ENCODE measurements around the gene TOR1AIP1.

The TOR1AIP1 gene

GRCh38 chr1:179935909-179936496 is 53.9 kb downstream of the TOR1AIP1 start:
- H3K9me3 ChIP-seq (ENCODE audit: control insufficient read depth in 1 of 2, low read length in 2 of 2): no peaks in the 10 kb centered on the region
- no peak overlapping the region for H3K4me3 ChIP-seq (ENCODE audit: low read depth in 1 of 2, low read length in 2 of 2)
- H3K4me1 ChIP-seq (ENCODE audit: control insufficient read depth in 1 of 2, insufficient read depth in 2 of 2, low read length in 2 of 2): peaks cover 0 to 17% of the 10 kb centered on the region in 2 donors
- H3K27ac ChIP-seq (ENCODE audit: low read depth, low read length): no peak overlapping the region
- H3K27me3 ChIP-seq (ENCODE audit: control insufficient read depth in 1 of 2, insufficient read depth in 2 of 2, low read length in 2 of 2): no peaks in the 10 kb centered on the region
- H3K36me3 ChIP-seq (ENCODE audit: control insufficient read depth in 1 of 2, insufficient read depth in 2 of 2, low read length in 2 of 2): no peaks in the 10 kb centered on the region
- no peak overlapping the region for H3K9ac ChIP-seq (ENCODE audit: low read depth in 1 of 2, low read length in 2 of 2)

GRCh38 chr1:179937668-179938254 is 55.7 kb downstream of the TOR1AIP1 start:
- H3K9me3 ChIP-seq (ENCODE audit: control insufficient read depth in 1 of 2, low read length in 2 of 2): no peaks in the 10 kb centered on the region
- H3K36me3 ChIP-seq (ENCODE audit: control insufficient read depth in 1 of 2, insufficient read depth in 2 of 2, low read length in 2 of 2): no peaks in the 10 kb centered on the region
- H3K27me3 ChIP-seq (ENCODE audit: control insufficient read depth in 1 of 2, insufficient read depth in 2 of 2, low read length in 2 of 2): no peaks in the 10 kb centered on the region
- H3K9ac ChIP-seq (ENCODE audit: low read depth in 1 of 2, low read length in 2 of 2): no peak overlapping the region
- H3K4me1 ChIP-seq (ENCODE audit: control insufficient read depth in 1 of 2, insufficient read depth in 2 of 2, low read length in 2 of 2): peaks cover 0 to 8% of the 10 kb centered on the region in 2 donors
- H3K4me3 ChIP-seq (ENCODE audit: low read depth in 1 of 2, low read length in 2 of 2): no peak overlapping the region
- no peak overlapping the region for H3K27ac ChIP-seq (ENCODE audit: low read depth, low read length)

DNA sequence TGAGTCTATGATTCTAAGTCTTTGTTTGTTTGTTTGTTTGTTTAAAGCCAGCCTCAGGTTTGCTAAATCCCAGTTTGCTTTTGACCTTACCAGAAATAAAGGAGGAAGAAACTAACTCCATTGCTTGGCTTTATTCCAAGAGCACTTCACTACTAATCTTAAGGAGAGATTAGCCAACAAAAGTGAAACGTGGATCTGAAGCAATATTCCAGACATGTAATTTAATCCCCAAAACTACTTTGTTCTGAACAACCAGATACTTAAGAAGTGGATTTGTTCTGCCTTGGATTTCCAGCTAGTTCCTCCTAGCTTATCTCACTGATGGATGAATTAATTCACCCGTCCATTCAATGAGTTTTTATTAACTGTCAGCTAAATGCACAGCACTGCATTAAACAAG is 56.7 kb downstream of the TOR1AIP1 start:
- Histone ChIP-seq H3K9ac (ENCODE audit: low read depth in 1 of 2, low read length in 2 of 2) (no peak overlapping the region), H3K4me3 (ENCODE audit: low read depth in 1 of 2, low read length in 2 of 2) (no peak overlapping the region), H3K4me1 (ENCODE audit: control insufficient read depth in 1 of 2, insufficient read depth in 2 of 2, low read length in 2 of 2) (peaks cover 0 to 8% of the 10 kb centered on the region in 2 donors)

DNA sequence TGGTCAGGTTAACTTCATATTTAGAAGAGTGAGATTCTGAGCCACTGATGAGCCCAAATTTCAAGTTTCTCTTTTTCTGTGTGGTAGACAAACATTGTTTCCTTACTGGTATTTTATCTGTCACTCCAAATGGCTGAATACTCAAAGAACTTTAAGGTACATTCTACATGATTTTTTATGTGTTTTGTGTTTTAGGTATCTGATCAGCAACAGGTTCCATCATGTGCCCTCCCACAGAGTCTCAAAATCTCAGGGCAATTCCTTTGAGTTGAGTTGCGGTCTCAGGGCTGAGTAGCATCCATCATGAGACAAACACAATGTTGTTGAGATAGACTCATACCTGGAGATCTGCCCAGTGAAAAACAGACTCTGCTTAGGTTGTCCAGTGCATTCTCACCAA is 57.9 kb downstream of the TOR1AIP1 start:
- Histone ChIP-seq H3K4me1 (ENCODE audit: control insufficient read depth in 1 of 2, insufficient read depth in 2 of 2, low read length in 2 of 2) (peaks cover 0 to 8% of the 10 kb centered on the region in 2 donors), H3K36me3 (ENCODE audit: control insufficient read depth in 1 of 2, insufficient read depth in 2 of 2, low read length in 2 of 2) (no peaks in the 10 kb centered on the region), H3K27ac (ENCODE audit: low read depth, low read length) (no peak overlapping the region), H3K9ac (ENCODE audit: low read depth in 1 of 2, low read length in 2 of 2) (no peak overlapping the region), H3K4me3 (ENCODE audit: low read depth in 1 of 2, low read length in 2 of 2) (no peak overlapping the region), H3K27me3 (ENCODE audit: control insufficient read depth in 1 of 2, insufficient read depth in 2 of 2, low read length in 2 of 2) (no peaks in the 10 kb centered on the region), H3K9me3 (ENCODE audit: control insufficient read depth in 1 of 2, low read length in 2 of 2) (no peaks in the 10 kb centered on the region)

More for the DNA sequence above, 56.7 kb downstream of the TOR1AIP1 start:
- Histone ChIP-seq H3K36me3 (ENCODE audit: control insufficient read depth in 1 of 2, insufficient read depth in 2 of 2, low read length in 2 of 2) (no peaks in the 10 kb centered on the region), H3K9me3 (ENCODE audit: control insufficient read depth in 1 of 2, low read length in 2 of 2) (no peaks in the 10 kb centered on the region), H3K27me3 (ENCODE audit: control insufficient read depth in 1 of 2, insufficient read depth in 2 of 2, low read length in 2 of 2) (no peaks in the 10 kb centered on the region), H3K27ac (ENCODE audit: low read depth, low read length) (no peak overlapping the region)

DNA sequence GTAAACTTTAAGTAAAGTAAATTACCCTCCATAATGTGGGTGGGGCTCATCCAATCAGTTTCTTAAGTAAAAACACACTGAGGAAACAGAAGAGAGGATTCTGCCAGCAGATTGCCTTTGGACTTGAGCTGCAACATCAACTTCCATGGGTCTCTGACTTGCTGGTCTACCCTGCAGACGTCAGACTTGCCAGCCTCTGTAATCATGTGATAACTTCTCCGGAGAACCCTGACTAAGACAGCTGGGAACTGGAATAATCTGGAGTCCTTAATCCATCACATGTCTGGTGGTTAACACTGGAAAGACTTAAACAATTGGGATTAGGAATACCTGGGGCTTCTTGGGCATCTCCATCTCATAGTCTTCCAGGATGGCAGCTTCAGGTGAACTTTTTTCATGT is 59.4 kb downstream of the TOR1AIP1 start:
- Histone ChIP-seq H3K27me3 (ENCODE audit: control insufficient read depth in 1 of 2, insufficient read depth in 2 of 2, low read length in 2 of 2) (no peaks in the 10 kb centered on the region), H3K9ac (ENCODE audit: low read depth in 1 of 2, low read length in 2 of 2) (no peak overlapping the region), H3K4me3 (ENCODE audit: low read depth in 1 of 2, low read length in 2 of 2) (no peak overlapping the region), H3K9me3 (ENCODE audit: control insufficient read depth in 1 of 2, low read length in 2 of 2) (no peaks in the 10 kb centered on the region), H3K27ac (ENCODE audit: low read depth, low read length) (no peak overlapping the region), H3K4me1 (ENCODE audit: control insufficient read depth in 1 of 2, insufficient read depth in 2 of 2, low read length in 2 of 2) (peaks cover 0 to 8% of the 10 kb centered on the region in 2 donors), H3K36me3 (ENCODE audit: control insufficient read depth in 1 of 2, insufficient read depth in 2 of 2, low read length in 2 of 2) (no peaks in the 10 kb centered on the region)

DNA sequence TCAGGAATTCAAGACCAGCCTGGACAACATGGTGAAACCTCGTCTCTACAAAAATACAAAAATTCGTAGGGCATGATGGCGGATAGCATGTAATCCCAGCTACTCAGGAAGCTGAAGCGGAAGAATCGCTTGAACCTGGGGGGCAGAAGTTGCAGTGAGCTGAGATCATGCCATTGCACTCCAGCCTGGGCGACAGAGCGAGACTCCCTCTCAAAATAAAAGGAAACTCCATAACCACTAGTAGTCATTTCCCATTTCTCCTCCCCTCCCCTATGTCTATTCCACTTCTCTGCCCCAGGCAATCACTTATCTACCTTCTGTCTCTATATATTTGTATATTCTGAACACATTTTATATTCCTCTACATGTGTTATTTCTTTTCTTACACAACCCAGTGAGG is 68.6 kb downstream of the TOR1AIP1 start:
- Histone ChIP-seq H3K27ac (ENCODE audit: low read depth, low read length) (no peak overlapping the region), H3K9ac (ENCODE audit: low read depth in 1 of 2, low read length in 2 of 2) (no peak overlapping the region), H3K36me3 (ENCODE audit: control insufficient read depth in 1 of 2, insufficient read depth in 2 of 2, low read length in 2 of 2) (no peaks in the 10 kb centered on the region), H3K9me3 (ENCODE audit: control insufficient read depth in 1 of 2, low read length in 2 of 2) (no peaks in the 10 kb centered on the region), H3K27me3 (ENCODE audit: control insufficient read depth in 1 of 2, insufficient read depth in 2 of 2, low read length in 2 of 2) (no peaks in the 10 kb centered on the region), H3K4me3 (ENCODE audit: low read depth in 1 of 2, low read length in 2 of 2) (no peak overlapping the region), H3K4me1 (ENCODE audit: control insufficient read depth in 1 of 2, insufficient read depth in 2 of 2, low read length in 2 of 2) (peaks cover 6 to 9% of the 10 kb centered on the region in 2 donors)

DNA sequence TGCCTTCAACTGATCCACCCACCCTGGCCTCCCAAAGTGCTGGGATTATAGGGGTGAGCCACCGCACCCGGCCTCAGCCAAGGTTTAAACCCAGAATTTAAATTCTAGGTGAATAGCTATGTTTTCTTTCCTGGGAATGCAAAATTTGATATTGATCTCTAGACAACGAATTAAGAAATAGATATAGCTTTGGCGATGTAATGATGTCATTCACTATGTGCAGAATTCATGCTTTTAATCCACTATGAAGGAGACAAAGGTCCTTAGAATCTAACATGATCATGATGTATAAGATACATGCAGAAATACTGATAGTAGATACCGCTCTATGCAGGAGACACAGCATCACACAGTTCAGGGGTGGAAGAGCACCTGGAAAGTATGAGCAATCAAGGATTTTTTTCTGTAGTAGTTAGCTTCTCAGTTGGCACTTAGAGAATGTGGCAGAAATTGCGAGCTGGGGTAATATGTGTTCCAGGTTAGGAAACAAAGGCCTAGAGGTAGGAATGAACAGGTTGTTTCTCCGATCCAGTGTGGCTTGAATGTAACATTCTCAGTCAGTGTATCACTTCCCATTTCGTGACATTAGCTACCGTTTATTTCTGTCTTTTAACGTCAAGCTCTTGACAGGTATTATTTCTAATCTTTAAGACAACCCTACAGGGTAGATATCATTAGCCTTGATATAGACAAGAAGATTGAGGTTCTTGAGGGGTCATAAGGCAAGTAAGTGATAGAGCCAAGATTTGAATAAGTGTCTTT is 69.5 kb downstream of the TOR1AIP1 start:
- H3K4me3 ChIP-seq (ENCODE audit: low read depth in 1 of 2, low read length in 2 of 2): no peak overlapping the region
- H3K9me3 ChIP-seq (ENCODE audit: control insufficient read depth in 1 of 2, low read length in 2 of 2): no peaks in the 10 kb centered on the region
- no peaks in the 10 kb centered on the region for H3K27me3 ChIP-seq (ENCODE audit: control insufficient read depth in 1 of 2, insufficient read depth in 2 of 2, low read length in 2 of 2)
- H3K27ac ChIP-seq (ENCODE audit: low read depth, low read length): no peak overlapping the region
- peaks cover 14 to 18% of the 10 kb centered on the region in 2 donors for H3K4me1 ChIP-seq (ENCODE audit: control insufficient read depth in 1 of 2, insufficient read depth in 2 of 2, low read length in 2 of 2)
- H3K36me3 ChIP-seq (ENCODE audit: control insufficient read depth in 1 of 2, insufficient read depth in 2 of 2, low read length in 2 of 2): no peaks in the 10 kb centered on the region
- H3K9ac ChIP-seq (ENCODE audit: low read depth in 1 of 2, low read length in 2 of 2): no peak overlapping the region

DNA sequence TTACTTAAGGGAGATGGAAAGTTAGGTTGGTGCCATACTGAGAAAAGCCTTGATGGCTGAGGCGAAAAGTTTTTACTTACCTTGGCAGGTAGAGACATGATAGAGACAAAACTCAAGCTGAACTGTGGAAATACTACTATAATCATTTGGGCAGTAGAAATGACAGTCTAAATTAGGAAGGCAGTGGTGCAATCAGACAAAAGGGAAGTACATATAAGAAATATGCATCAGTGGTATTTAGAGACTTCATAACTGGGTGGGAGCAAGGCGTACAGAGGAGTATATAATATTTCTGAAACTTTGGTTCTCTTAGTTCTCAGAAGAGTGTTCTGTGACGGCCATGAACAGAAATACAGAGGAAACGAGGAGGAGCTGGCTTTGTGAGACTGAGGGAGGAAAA is 70.1 kb downstream of the TOR1AIP1 start:
- H3K36me3 ChIP-seq (ENCODE audit: control insufficient read depth in 1 of 2, insufficient read depth in 2 of 2, low read length in 2 of 2): no peaks in the 10 kb centered on the region
- H3K4me1 ChIP-seq (ENCODE audit: control insufficient read depth in 1 of 2, insufficient read depth in 2 of 2, low read length in 2 of 2): peaks cover 17 to 24% of the 10 kb centered on the region in 2 donors
- no peak overlapping the region for H3K27ac ChIP-seq (ENCODE audit: low read depth, low read length)
- H3K27me3 ChIP-seq (ENCODE audit: control insufficient read depth in 1 of 2, insufficient read depth in 2 of 2, low read length in 2 of 2): no peaks in the 10 kb centered on the region
- no peak overlapping the region for H3K9ac ChIP-seq (ENCODE audit: low read depth in 1 of 2, low read length in 2 of 2)
- H3K4me3 ChIP-seq (ENCODE audit: low read depth in 1 of 2, low read length in 2 of 2): no peak overlapping the region
- H3K9me3 ChIP-seq (ENCODE audit: control insufficient read depth in 1 of 2, low read length in 2 of 2): no peaks in the 10 kb centered on the region

- Histone ChIP-seq H3K9me3 (ENCODE audit: control insufficient read depth in 1 of 2, low read length in 2 of 2) (no peaks in the 10 kb centered on the region), H3K27me3 (ENCODE audit: control insufficient read depth in 1 of 2, insufficient read depth in 2 of 2, low read length in 2 of 2) (no peaks in the 10 kb centered on the region), H3K4me3 (ENCODE audit: low read depth in 1 of 2, low read length in 2 of 2) (peak overlapping the region; percentile 92 to 95), H3K27ac (ENCODE audit: low read depth, low read length) (peak overlapping the region; percentile 89), H3K36me3 (ENCODE audit: control insufficient read depth in 1 of 2, insufficient read depth in 2 of 2, low read length in 2 of 2) (no peaks in the 10 kb centered on the region), H3K9ac (ENCODE audit: low read depth in 1 of 2, low read length in 2 of 2) (peak overlapping the region; percentile 84 to 94), H3K4me1 (ENCODE audit: control insufficient read depth in 1 of 2, insufficient read depth in 2 of 2, low read length in 2 of 2) (peaks cover 25 to 27% of the 10 kb centered on the region in 2 donors)
Observed at GRCh38 chr1:179953974-179954492, 71.9 kb downstream of the TOR1AIP1 start.

All from duodenal mucosa (tissue), 2 donors.